Measurements from ENCODE around the gene PTPRN2. TPM values are rescaled to one million over a fixed set of nuclear protein-coding genes. Genes with fewer than 3 reads are reported as not detected.

Gene PTPRN2
- total and polyA plus RNA-seq, 2 of the 13 experiments (the other 11 are each of a cell fraction or from before 2014, with no cell fraction given), result 2.5 to 24.2 TPM

DNA sequence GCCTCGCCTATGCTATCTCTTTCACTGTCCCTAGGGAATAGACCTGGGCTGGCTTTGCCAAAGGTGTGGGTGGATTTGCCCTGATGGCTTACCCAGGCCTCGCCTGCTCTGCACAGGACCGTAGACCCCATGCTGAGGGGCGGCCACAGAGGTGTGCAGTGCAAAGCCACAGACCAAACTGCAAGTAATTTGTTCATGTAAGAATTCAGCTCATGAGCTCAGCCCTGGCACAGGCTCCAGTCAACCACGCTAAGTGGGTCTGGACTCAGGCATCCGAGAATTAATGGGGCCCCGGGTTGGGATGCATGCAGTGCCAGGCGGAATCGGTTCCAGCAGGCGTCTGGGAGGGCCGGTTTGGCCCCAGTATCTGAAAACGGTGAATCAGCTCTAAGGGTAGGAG lies 805.6 kb downstream of the PTPRN2 start:
- ChIA-PET CTCF (ENCODE audit: low intra/inter-chr PET ratio, low total read pairs) (no interaction called here), POLR2A (no interaction called here)
- peaks cover 7% of the 10 kb centered on the region for H4K20me1 ChIP-seq (ENCODE audit: insufficient read depth, low read length)
- no peak for FAIRE-seq
- intact Hi-C loops (cut with micrococcal nuclease; ENCODE audit: unreplicated experiment) (no loop called here), in situ Hi-C loops (cut with HindIII; ENCODE audit: extremely low pct_ligation_motif_present, low pct_unique_long_range_greater_than_20kb) (no loop called here)
- H2AFZ ChIP-seq (ENCODE audit: low read length), result no peak overlapping the region
- 80% methylated on average over 2 of the region's 12 CpGs for WGBS (ENCODE audit: low lambda C conversion rate)
- H3K4me1 ChIP-seq (ENCODE audit: insufficient read depth, low read length), result no peaks in the 10 kb centered on the region
- H3K27me3 ChIP-seq (ENCODE audit: control insufficient read depth in 1 of 2, insufficient read depth in 2 of 2, low read length in 2 of 2), result peaks cover 0 to 8% of the 10 kb centered on the region in 2 experiments; a peak in 2 of 5 replicates
- no TSS peak for BruUV-seq (replicated peaks)
- H3K9ac ChIP-seq (ENCODE audit: insufficient read depth, low read depth, low read length), result no peak overlapping the region
- H3K9me3 ChIP-seq (ENCODE audit: low read length), result no peaks in the 10 kb centered on the region
- no peak overlapping the region for H3K27ac ChIP-seq (ENCODE audit: extremely low read length, insufficient read depth, low read length)
- no peak overlapping the region for H3K4me2 ChIP-seq (ENCODE audit: low read depth, low read length)
- no peaks in the 10 kb centered on the region for H3K79me2 ChIP-seq (ENCODE audit: insufficient read depth, low read length)
- H3K36me3 ChIP-seq (replicated peaks in 1 of 2; ENCODE audit: control insufficient read depth in 1 of 2, insufficient read depth in 2 of 2, low read length in 2 of 2), result no peaks in the 10 kb centered on the region; a peak in 1 of 5 replicates
- TF ChIP-seq, protein P1, sequence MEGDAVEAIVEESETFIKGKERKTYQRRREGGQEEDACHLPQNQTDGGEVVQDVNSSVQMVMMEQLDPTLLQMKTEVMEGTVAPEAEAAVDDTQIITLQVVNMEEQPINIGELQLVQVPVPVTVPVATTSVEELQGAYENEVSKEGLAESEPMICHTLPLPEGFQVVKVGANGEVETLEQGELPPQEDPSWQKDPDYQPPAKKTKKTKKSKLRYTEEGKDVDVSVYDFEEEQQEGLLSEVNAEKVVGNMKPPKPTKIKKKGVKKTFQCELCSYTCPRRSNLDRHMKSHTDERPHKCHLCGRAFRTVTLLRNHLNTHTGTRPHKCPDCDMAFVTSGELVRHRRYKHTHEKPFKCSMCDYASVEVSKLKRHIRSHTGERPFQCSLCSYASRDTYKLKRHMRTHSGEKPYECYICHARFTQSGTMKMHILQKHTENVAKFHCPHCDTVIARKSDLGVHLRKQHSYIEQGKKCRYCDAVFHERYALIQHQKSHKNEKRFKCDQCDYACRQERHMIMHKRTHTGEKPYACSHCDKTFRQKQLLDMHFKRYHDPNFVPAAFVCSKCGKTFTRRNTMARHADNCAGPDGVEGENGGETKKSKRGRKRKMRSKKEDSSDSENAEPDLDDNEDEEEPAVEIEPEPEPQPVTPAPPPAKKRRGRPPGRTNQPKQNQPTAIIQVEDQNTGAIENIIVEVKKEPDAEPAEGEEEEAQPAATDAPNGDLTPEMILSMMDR (CRISPR knock-in tag; IDR thresholded peaks at IDR 0.05), result no peak
- TF ChIP-seq EED (CRISPR knock-in tag; IDR thresholded peaks at IDR 0.05) (no peak), ATM (IDR thresholded peaks at IDR 0.05; ENCODE audit: borderline replicate concordance) (no peak), ZNF7 (CRISPR knock-in tag; IDR thresholded peaks at IDR 0.05) (no peak), RFXANK (CRISPR knock-in tag; IDR thresholded peaks at IDR 0.05) (no peak), ASH2L (IDR thresholded peaks at IDR 0.05; ENCODE audit: insufficient read length, low read depth, low read length) (no peak), NKX3-1 (CRISPR knock-in tag; IDR thresholded peaks at IDR 0.05) (no peak)
- TF ChIP-seq, protein P2, sequence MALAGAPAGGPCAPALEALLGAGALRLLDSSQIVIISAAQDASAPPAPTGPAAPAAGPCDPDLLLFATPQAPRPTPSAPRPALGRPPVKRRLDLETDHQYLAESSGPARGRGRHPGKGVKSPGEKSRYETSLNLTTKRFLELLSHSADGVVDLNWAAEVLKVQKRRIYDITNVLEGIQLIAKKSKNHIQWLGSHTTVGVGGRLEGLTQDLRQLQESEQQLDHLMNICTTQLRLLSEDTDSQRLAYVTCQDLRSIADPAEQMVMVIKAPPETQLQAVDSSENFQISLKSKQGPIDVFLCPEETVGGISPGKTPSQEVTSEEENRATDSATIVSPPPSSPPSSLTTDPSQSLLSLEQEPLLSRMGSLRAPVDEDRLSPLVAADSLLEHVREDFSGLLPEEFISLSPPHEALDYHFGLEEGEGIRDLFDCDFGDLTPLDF (CRISPR knock-in tag; IDR thresholded peaks at IDR 0.05), result no peak
- TF ChIP-seq, protein P3, sequence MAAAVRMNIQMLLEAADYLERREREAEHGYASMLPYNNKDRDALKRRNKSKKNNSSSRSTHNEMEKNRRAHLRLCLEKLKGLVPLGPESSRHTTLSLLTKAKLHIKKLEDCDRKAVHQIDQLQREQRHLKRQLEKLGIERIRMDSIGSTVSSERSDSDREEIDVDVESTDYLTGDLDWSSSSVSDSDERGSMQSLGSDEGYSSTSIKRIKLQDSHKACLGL (CRISPR knock-in tag; IDR thresholded peaks at IDR 0.05), result no peak
- no peak for ATAC-seq
- no peak for DNase-seq (ENCODE audit: low spot score)
- no peak overlapping the region for H3K4me3 ChIP-seq (replicated peaks in 1 of 3; ENCODE audit: insufficient read depth in 1 of 3, low read depth in 2 of 3, low read length in 3 of 3)
